GM12891 (cell line): Measurements from ENCODE around the gene SELENOF.
A peak's percentile ranks its signal among the peaks of the same experiment; 100 is the strongest.

ENCODE experiments used
- DNase-seq: peaks from one replicate; pipeline ENCODE4 v3.0.0; 2011; ENCODE audit warnings: low spot score; ENCODE audit not compliant: insufficient read length
- FAIRE-seq: peaks from 2 replicates; lab custom pipeline; 2011; peaks lifted over from hg19 to GRCh38; lab: Jason Lieb, UNC
- PAX5 ChIP-seq: IDR thresholded peaks from 2 replicates; pipeline ENCODE4 v1.6.1; 2011; ENCODE audit warnings: low read length, moderate library complexity, mild to moderate bottlenecking; ENCODE audit not compliant: insufficient read depth, severe bottlenecking
- POLR2A ChIP-seq: IDR thresholded peaks from 2 replicates; pipeline ENCODE4 v1.6.1; 2011; ENCODE audit warnings: low read depth, low read length, control low read depth
- POLR2AphosphoS5 ChIP-seq: IDR thresholded peaks from 2 replicates; pipeline ENCODE4 v1.6.1; 2011; ENCODE audit warnings: low read depth, low read length, control low read depth
- POU2F2 ChIP-seq: IDR thresholded peaks from 2 replicates; pipeline ENCODE4 v1.6.1; 2011; ENCODE audit warnings: low read depth, mild to moderate bottlenecking, control low read depth, low read length, moderate library complexity
- SPI1 ChIP-seq: IDR thresholded peaks from 2 replicates; pipeline ENCODE4 v1.6.1; 2011; ENCODE audit warnings: low read depth, low read length, control low read depth
- TAF1 ChIP-seq: IDR thresholded peaks from 2 replicates; pipeline ENCODE4 v1.6.1; 2011; ENCODE audit warnings: low read depth, low read length, control low read depth

SELENOF gene

GRCh38 chr1:86860020-86860419 lies 53.9 kb downstream of the SELENOF start:
- TF ChIP-seq TAF1 (no peak), POLR2A (no peak)
- DNase-seq, result no peak
- FAIRE-seq, result no peak

GRCh38 chr1:86858524-86859261 lies 55.2 kb downstream of the SELENOF start:
- TF ChIP-seq POLR2AphosphoS5 (no peak), SPI1 (peak; percentile 13; the same call in 1 of the 2 replicates)
- FAIRE-seq, result no peak
- DNase-seq, result no peak

GRCh38 chr1:86856196-86856595 lies 57.7 kb downstream of the SELENOF start:
- TF ChIP-seq TAF1 (no peak), SPI1 (no peak), POLR2A (no peak), POU2F2 (no peak), POLR2AphosphoS5 (no peak)
- no peak for DNase-seq
- FAIRE-seq, result no peak

- FAIRE-seq (no peak), DNase-seq (no peak)
- TF ChIP-seq TAF1 (no peak), POU2F2 (no peak), SPI1 (no peak), PAX5 (no peak)
These were observed 59.6 kb downstream of the SELENOF start for GRCh38 chr1:86854352-86854751.

GRCh38 chr1:86852782-86853408 lies 61.0 kb downstream of the SELENOF start:
- TF ChIP-seq SPI1 (no peak), POLR2A (no peak), POU2F2 (no peak), POLR2AphosphoS5 (no peak), TAF1 (no peak), PAX5 (no peak)
- DNase-seq (no peak), FAIRE-seq (no peak)

- DNase-seq (no peak), FAIRE-seq (no peak)
- no peak for TF ChIP-seq TAF1
These were observed 61.6 kb downstream of the SELENOF start for GRCh38 chr1:86852289-86852688.

- no peak for FAIRE-seq
- no peak for DNase-seq
- no peak for TF ChIP-seq PAX5
- no peak for TF ChIP-seq POU2F2
- TF ChIP-seq SPI1, result no peak
- TF ChIP-seq POLR2AphosphoS5, result no peak
- TF ChIP-seq TAF1, result no peak
- no peak for TF ChIP-seq POLR2A
These were observed 64.2 kb downstream of the SELENOF start for GRCh38 chr1:86849756-86850155.

- DNase-seq, result no peak
- TF ChIP-seq POLR2A (no peak), TAF1 (no peak), POU2F2 (no peak), POLR2AphosphoS5 (no peak), PAX5 (no peak), SPI1 (no peak)
- no peak for FAIRE-seq
These were observed 65.3 kb downstream of the SELENOF start for GRCh38 chr1:86848654-86849053.

GRCh38 chr1:86846164-86846647 lies 67.7 kb downstream of the SELENOF start:
- no peak for DNase-seq
- no peak for TF ChIP-seq POU2F2
- TF ChIP-seq POLR2AphosphoS5, result no peak
- TF ChIP-seq TAF1, result no peak
- no peak for TF ChIP-seq POLR2A
- TF ChIP-seq PAX5, result no peak
- TF ChIP-seq SPI1, result no peak
- FAIRE-seq, result no peak

- no peak for TF ChIP-seq PAX5
- TF ChIP-seq SPI1, result no peak
- TF ChIP-seq POLR2AphosphoS5, result no peak
- TF ChIP-seq TAF1, result no peak
- TF ChIP-seq POLR2A, result no peak
- no peak for TF ChIP-seq POU2F2
- DNase-seq, result no peak
- FAIRE-seq, result no peak
These were observed 68.4 kb downstream of the SELENOF start for GRCh38 chr1:86845514-86845913.
